ENCODE results near the gene LFNG. TPM values are rescaled to one million over a fixed set of nuclear protein-coding genes. Genes with fewer than 3 reads are reported as not detected.

Gene LFNG
- total RNA-seq, 1 donor from 2014 or later = 58.0 TPM

GRCh38 chr7:2483494-2483893 is 36.1 kb upstream of the LFNG start:
- H3K9ac ChIP-seq = no peak overlapping the region
- Mint-ChIP-seq H3K27me3 (ENCODE audit: insufficient read depth, low read depth) (peaks cover 15% of the 10 kb centered on the region), H3K4me1 (peaks cover 25% of the 10 kb centered on the region), H3K4me3 (no peak overlapping the region), H3K9me3 (peaks cover 5% of the 10 kb centered on the region), H3K27ac (no peak overlapping the region), H3K36me3 (no peaks in the 10 kb centered on the region)
- no peaks in the 10 kb centered on the region for H4K20me1 ChIP-seq (ENCODE audit: low read depth)
- no peak overlapping the region for H3K4me2 ChIP-seq
- TF ChIP-seq EZH2 (IDR thresholded peaks at IDR 0.05) (no peak), CTCF (IDR thresholded peaks at IDR 0.05) (no peak), EZH2phosphoT487 (IDR thresholded peaks at IDR 0.05) (no peak)
- no peak for DNase-seq (ENCODE audit: low spot score)
- H3F3A ChIP-seq (ENCODE audit: low read depth) = peaks cover 4% of the 10 kb centered on the region
- H3K27me3 ChIP-seq = no peaks in the 10 kb centered on the region
- H3K4me3 ChIP-seq = no peak overlapping the region
- H3K4me1 ChIP-seq = peaks cover under 1% of the 10 kb centered on the region
- no peaks in the 10 kb centered on the region for H3K9me3 ChIP-seq (ENCODE audit: low read depth)
- H3K27ac ChIP-seq = no peak overlapping the region
- H3K79me2 ChIP-seq (ENCODE audit: low read depth) = no peaks in the 10 kb centered on the region
- H3K36me3 ChIP-seq = no peaks in the 10 kb centered on the region
- H2AFZ ChIP-seq (replicated peaks) = no peak overlapping the region

DNA sequence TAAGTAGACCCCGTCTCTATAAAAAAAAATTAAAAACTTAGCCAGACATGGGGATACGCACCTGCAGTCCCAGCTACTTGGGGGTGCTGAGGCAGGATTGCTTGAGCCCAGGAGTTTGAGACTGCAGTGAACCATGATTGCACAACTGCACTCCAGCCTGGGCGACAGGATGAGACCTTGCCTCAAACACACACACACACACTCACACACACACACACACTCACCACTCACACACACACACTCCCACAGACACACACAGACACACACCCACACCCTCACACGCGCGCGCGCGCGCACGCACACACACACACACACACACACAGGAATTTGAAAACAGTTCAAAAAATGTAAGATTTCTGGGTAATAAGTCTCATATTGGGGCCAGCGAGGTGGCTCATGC is 34.7 kb upstream of the LFNG start:
- Histone ChIP-seq H3K79me2 (ENCODE audit: low read depth) (no peaks in the 10 kb centered on the region), H4K20me1 (ENCODE audit: low read depth) (no peaks in the 10 kb centered on the region), H3K27ac (no peak overlapping the region), H3K9me3 (ENCODE audit: low read depth) (no peaks in the 10 kb centered on the region), H3K9ac (no peak overlapping the region), H3K36me3 (no peaks in the 10 kb centered on the region), H3K4me2 (no peak overlapping the region), H3F3A (ENCODE audit: low read depth) (peaks cover 4% of the 10 kb centered on the region), H3K4me3 (no peak overlapping the region), H2AFZ (replicated peaks) (no peak overlapping the region), H3K4me1 (no peaks in the 10 kb centered on the region), H3K27me3 (no peaks in the 10 kb centered on the region)
- peaks cover 13% of the 10 kb centered on the region for H3K27me3 Mint-ChIP-seq (ENCODE audit: insufficient read depth, low read depth)
- H3K27ac Mint-ChIP-seq = peak overlapping the region; percentile 74
- peaks cover 27% of the 10 kb centered on the region for H3K4me1 Mint-ChIP-seq
- no peak overlapping the region for H3K4me3 Mint-ChIP-seq
- no peak for DNase-seq (ENCODE audit: low spot score)
- H3K9me3 Mint-ChIP-seq = peaks cover 5% of the 10 kb centered on the region
- no peaks in the 10 kb centered on the region for H3K36me3 Mint-ChIP-seq
- TF ChIP-seq CTCF (IDR thresholded peaks at IDR 0.05) = no peak

DNA sequence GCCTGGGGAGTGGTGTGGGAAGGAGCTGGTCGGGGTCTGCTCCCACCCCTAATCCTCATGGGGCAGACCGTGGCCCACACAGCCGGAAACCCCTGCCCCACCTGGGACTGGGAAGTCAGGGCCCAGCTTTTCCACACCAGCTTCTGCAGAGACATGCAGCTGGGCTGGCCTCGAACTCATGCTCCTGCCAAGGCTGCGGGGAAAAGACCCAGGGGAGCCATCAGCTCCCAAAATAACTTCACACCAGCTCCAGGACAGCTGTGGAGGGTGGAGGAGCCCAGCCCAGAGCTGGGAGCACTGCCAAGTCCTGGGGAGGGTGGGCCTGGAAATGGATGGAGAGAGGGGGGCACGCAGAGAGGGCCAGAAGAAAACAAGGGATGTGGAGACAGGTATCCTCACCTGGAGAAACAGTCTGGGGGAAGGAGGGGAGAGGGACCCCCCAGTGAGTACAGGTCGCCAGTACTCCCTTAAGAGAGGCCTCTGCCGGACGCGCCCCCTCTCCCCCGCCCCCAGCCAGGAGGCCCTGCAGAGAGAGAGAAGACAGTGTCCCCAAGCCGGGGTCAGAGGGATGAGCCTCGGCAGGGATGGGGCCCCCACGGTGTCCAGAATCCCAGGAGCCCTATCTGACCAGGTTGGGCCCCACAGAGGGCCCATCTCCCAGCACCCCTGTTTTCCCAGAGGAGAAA is 31.8 kb upstream of the LFNG start:
- no peaks in the 10 kb centered on the region for H3K9me3 ChIP-seq (ENCODE audit: low read depth)
- H3F3A ChIP-seq (ENCODE audit: low read depth) = peaks cover 4% of the 10 kb centered on the region
- no peak overlapping the region for H3K4me2 ChIP-seq
- peaks cover 7% of the 10 kb centered on the region for H3K9me3 Mint-ChIP-seq
- H3K27ac ChIP-seq = no peak overlapping the region
- H3K27me3 ChIP-seq = no peaks in the 10 kb centered on the region
- H2AFZ ChIP-seq (replicated peaks) = no peak overlapping the region
- H3K4me1 Mint-ChIP-seq = peaks cover 20% of the 10 kb centered on the region
- no peak overlapping the region for H3K27ac Mint-ChIP-seq
- no peaks in the 10 kb centered on the region for H3K4me1 ChIP-seq
- no peak for TF ChIP-seq CTCF (IDR thresholded peaks at IDR 0.05)
- TF ChIP-seq EZH2 (IDR thresholded peaks at IDR 0.05) = no peak
- TF ChIP-seq EZH2phosphoT487 (IDR thresholded peaks at IDR 0.05) = no peak
- no peaks in the 10 kb centered on the region for H3K79me2 ChIP-seq (ENCODE audit: low read depth)
- no peak overlapping the region for H3K9ac ChIP-seq
- H3K4me3 ChIP-seq = no peak overlapping the region
- H4K20me1 ChIP-seq (ENCODE audit: low read depth) = no peaks in the 10 kb centered on the region
- H3K36me3 ChIP-seq = no peaks in the 10 kb centered on the region
- H3K36me3 Mint-ChIP-seq = no peaks in the 10 kb centered on the region
- peaks cover 16% of the 10 kb centered on the region for H3K27me3 Mint-ChIP-seq (ENCODE audit: insufficient read depth, low read depth)
- DNase-seq (ENCODE audit: low spot score) = no peak
- no peak overlapping the region for H3K4me3 Mint-ChIP-seq

Data from neural progenitor cell (in vitro differentiated cells).